Lung (tissue), 12 donors: ENCODE measurements around the gene ERC2. TPM values are rescaled to one million over a fixed set of nuclear protein-coding genes. Genes with fewer than 3 reads are reported as not detected.

Experiments used
- ATAC-seq: fragments of 200-7000 bp; cut with Tn5 transposase; one replicate; pipeline ENCODE4 v1.9.1; 2020; ENCODE audit warnings: moderate number of reproducible peaks; ENCODE audit not compliant: insufficient read depth, low FRiP score
- DNase-seq, 3 donors: peaks; one replicate each; pipeline ENCODE4 v3.0.0-alpha.2; 2013 to 2017
- H3K27ac ChIP-seq, 2 donors: one replicate each; pipeline ENCODE4 v1.5.1; 2013; ENCODE audit warnings: mild to moderate bottlenecking in 2 of 2, moderate library complexity in 2 of 2, control low read depth in 1 of 2, inconsistent platforms in 1 of 2, low read depth in 1 of 2, low read length in 1 of 2
- H3K27me3 ChIP-seq, 3 donors: one replicate each; pipeline ENCODE4 v1.5.1; 2013; ENCODE audit warnings: low read length in 2 of 3; ENCODE audit not compliant: control insufficient read depth in 3 of 3, insufficient read depth in 3 of 3
- H3K36me3 ChIP-seq, 4 donors: one replicate each; pipeline ENCODE4 v1.5.1; 2013; ENCODE audit warnings: low read length in 4 of 4, mild to moderate bottlenecking in 1 of 4, moderate library complexity in 1 of 4; ENCODE audit not compliant: control insufficient read depth in 4 of 4, insufficient read depth in 4 of 4
- H3K4me1 ChIP-seq, 5 donors: one replicate each; pipeline ENCODE4 v1.5.1; 2013; ENCODE audit warnings: low read length in 5 of 5, mild to moderate bottlenecking in 2 of 5, moderate library complexity in 1 of 5; ENCODE audit not compliant: control insufficient read depth in 5 of 5, insufficient read depth in 5 of 5
- H3K4me3 ChIP-seq: one replicate; pipeline ENCODE4 v1.5.1; 2013; ENCODE audit warnings: mild to moderate bottlenecking, control low read depth, moderate library complexity
- H3K9ac ChIP-seq, 2 donors: one replicate each; pipeline ENCODE4 v1.5.1; 2013; ENCODE audit warnings: low read length in 2 of 2, control low read depth in 1 of 2; ENCODE audit not compliant: insufficient read depth in 1 of 2
- H3K9me3 ChIP-seq, 4 donors: one replicate each; pipeline ENCODE4 v1.5.1; 2013; ENCODE audit warnings: low read length in 3 of 4, mild to moderate bottlenecking in 1 of 4, moderate library complexity in 1 of 4; ENCODE audit not compliant: control insufficient read depth in 4 of 4, insufficient read depth in 3 of 4
- CTCF ChIP-seq: IDR thresholded peaks from 2 replicates; pipeline ENCODE4 v1.5.1; 2012; ENCODE audit warnings: mild to moderate bottlenecking; ENCODE audit errors: control extremely low read depth, extremely low read depth
- WGBS, 2 donors: extraction: QIAGEN DNeasy Blood & Tissue Kit; methylation state at CpG; one replicate each; pipeline ENCODE4 v1.1.7; 2013; 5-methylcytosine and 5-hydroxymethylcytosine counted together
- polyA plus RNA-seq, 2 donors: library from polyadenylated mRNA; stranded (reverse); fragments of 200-250 nt; gene quantifications; one replicate each; pipeline ENCODE4 v1.2.1, GENCODE V29; 2013
- total RNA-seq, 2 donors: library from RNA; depleted of rRNA in 1 of 2; stranded (reverse); fragments of >200 nt in 1 of 2; gene quantifications; one replicate each; pipeline ENCODE4 v1.2.1, GENCODE V29; 2014 to 2021
- donor health status: control.
- donor health status: control.
- donor health status: Bipolar disorder and iron deficiency.
- donor health status: healthy.
- donor health status: DM: yes; HTN: yes; CAD: no.

The ERC2 gene
- total and polyA plus RNA-seq, 4 donors = 0.20 to 3.5 (median 0.97) TPM

- DNase-seq = peak in 2 of 3 donors; percentile 87 to 88
Measured at GRCh38 chr3:55855311-55855710, 613.0 kb downstream of the ERC2 start.

GRCh38 chr3:55854494-55854893 lies 613.8 kb downstream of the ERC2 start:
- 51 to 67% methylated on average over 5 of the region's 5 CpGs for WGBS, 2 donors
- Histone ChIP-seq H3K9me3 (no peaks in the 10 kb centered on the region), H3K36me3 (no peaks in the 10 kb centered on the region), H3K27me3 (no peaks in the 10 kb centered on the region), H3K9ac (no peak overlapping the region), H3K4me3 (no peak overlapping the region), H3K27ac (no peak overlapping the region), H3K4me1 (peaks cover 0 to 51% (median 10%) of the 10 kb centered on the region in 5 donors)
- DNase-seq = peak; percentile 81 to 93 (median 90)
- ATAC-seq = no peak
- TF ChIP-seq CTCF = no peak

More at GRCh38 chr3:55855311-55855710, 613.0 kb downstream of the ERC2 start:
- Histone ChIP-seq H3K36me3 (no peaks in the 10 kb centered on the region), H3K4me3 (no peak overlapping the region), H3K4me1 (peaks cover 0 to 59% (median 17%) of the 10 kb centered on the region in 5 donors), H3K27ac (no peak overlapping the region), H3K9ac (no peak overlapping the region), H3K9me3 (no peaks in the 10 kb centered on the region), H3K27me3 (no peaks in the 10 kb centered on the region)
- 67 to 78% methylated on average over 2 of the region's 2 CpGs for WGBS, 2 donors
- no peak for ATAC-seq
- no peak for TF ChIP-seq CTCF

GRCh38 chr3:55852326-55852725 lies 615.9 kb downstream of the ERC2 start:
- no peak overlapping the region for H3K4me3 ChIP-seq
- 92 to 98% methylated on average over 2 of the region's 2 CpGs for WGBS, 2 donors

More at GRCh38 chr3:55852326-55852725, 615.9 kb downstream of the ERC2 start:
- Histone ChIP-seq H3K27ac (no peak overlapping the region), H3K27me3 (no peaks in the 10 kb centered on the region), H3K4me1 (peaks cover 0 to 32% (median 0%) of the 10 kb centered on the region in 5 donors), H3K9me3 (no peaks in the 10 kb centered on the region), H3K9ac (no peak overlapping the region), H3K36me3 (no peaks in the 10 kb centered on the region)
- DNase-seq (no peak), ATAC-seq (no peak)
- TF ChIP-seq CTCF = no peak
